Transverse colon (tissue), 4 donors: Measurements from ENCODE around the gene ZNF628.

Source experiments
- POLR2A ChIP-seq: fragments of 450-650 bp; IDR thresholded peaks from one replicate; pipeline ENCODE4 v1.6.1; 2016; ENCODE audit warnings: antibody characterized with exemption, mild to moderate bottlenecking, moderate library complexity
- POLR2AphosphoS5 ChIP-seq, 3 donors: sonication (generic); formaldehyde crosslinking; IDR thresholded peaks; one replicate each; pipeline ENCODE4 v1.6.1; 2016; ENCODE audit warnings: antibody characterized with exemption in 3 of 3
- TF ChIP-seq, protein P1 (sequence below), 5 experiments: fragments of 200-600 bp in 3 of 5; fragments of 450-650 bp in 2 of 5; sonication (generic) in 3 of 5; IDR thresholded peaks; 1 replicate in 2 of 5; 2 replicates in 3 of 5; pipeline ENCODE4 v1.5.1; 2016 to 2017; ENCODE audit warnings: antibody characterized with exemption in 5 of 5, inconsistent platforms in 3 of 5, mild to moderate bottlenecking in 2 of 5, moderate library complexity in 1 of 5

- TF ChIP-seq POLR2AphosphoS5 (IDR thresholded peaks at IDR 0.05) (no peak), POLR2A (no peak)
- TF ChIP-seq, protein P1, sequence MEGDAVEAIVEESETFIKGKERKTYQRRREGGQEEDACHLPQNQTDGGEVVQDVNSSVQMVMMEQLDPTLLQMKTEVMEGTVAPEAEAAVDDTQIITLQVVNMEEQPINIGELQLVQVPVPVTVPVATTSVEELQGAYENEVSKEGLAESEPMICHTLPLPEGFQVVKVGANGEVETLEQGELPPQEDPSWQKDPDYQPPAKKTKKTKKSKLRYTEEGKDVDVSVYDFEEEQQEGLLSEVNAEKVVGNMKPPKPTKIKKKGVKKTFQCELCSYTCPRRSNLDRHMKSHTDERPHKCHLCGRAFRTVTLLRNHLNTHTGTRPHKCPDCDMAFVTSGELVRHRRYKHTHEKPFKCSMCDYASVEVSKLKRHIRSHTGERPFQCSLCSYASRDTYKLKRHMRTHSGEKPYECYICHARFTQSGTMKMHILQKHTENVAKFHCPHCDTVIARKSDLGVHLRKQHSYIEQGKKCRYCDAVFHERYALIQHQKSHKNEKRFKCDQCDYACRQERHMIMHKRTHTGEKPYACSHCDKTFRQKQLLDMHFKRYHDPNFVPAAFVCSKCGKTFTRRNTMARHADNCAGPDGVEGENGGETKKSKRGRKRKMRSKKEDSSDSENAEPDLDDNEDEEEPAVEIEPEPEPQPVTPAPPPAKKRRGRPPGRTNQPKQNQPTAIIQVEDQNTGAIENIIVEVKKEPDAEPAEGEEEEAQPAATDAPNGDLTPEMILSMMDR (IDR thresholded peaks at IDR 0.05), result no peak
Measured at GRCh38 chr19:55490478-55491432, 14.3 kb downstream of the ZNF628 start.
